ENCODE measurements around the gene STIM1.
"Not testable (repeated sequence)": the region's sequence is repeated elsewhere in the genome, so short reads cannot be mapped to it uniquely, and the experiment has no call there.

STIM1 gene

GRCh38 chr11:3857628-3858027, 2.2 kb downstream of the STIM1 start:
- no peak overlapping the region for H3K27ac ChIP-seq
- no peak for TF ChIP-seq CTCF (conservative IDR thresholded peaks at IDR 0.05)

- TF ChIP-seq CTCF (conservative IDR thresholded peaks at IDR 0.05), result no peak
- H3K27ac ChIP-seq, result no peak overlapping the region
These were observed 4.0 kb downstream of the STIM1 start for GRCh38 chr11:3859373-3859881.

GRCh38 chr11:3860375-3860774, 4.9 kb downstream of the STIM1 start:
- H3K27ac ChIP-seq, result no peak overlapping the region
- no peak for TF ChIP-seq CTCF (conservative IDR thresholded peaks at IDR 0.05)

GRCh38 chr11:3860898-3861393, 5.5 kb downstream of the STIM1 start:
- not testable (repeated sequence) for H3K27ac ChIP-seq

GRCh38 chr11:3861683-3862082, 6.2 kb downstream of the STIM1 start:
- H3K27ac ChIP-seq, result no peak overlapping the region
- no peak for TF ChIP-seq CTCF (conservative IDR thresholded peaks at IDR 0.05)

- no peak overlapping the region for H3K27ac ChIP-seq
- TF ChIP-seq CTCF (conservative IDR thresholded peaks at IDR 0.05), result no peak
These were observed 10.1 kb downstream of the STIM1 start for GRCh38 chr11:3865388-3866193.

- H3K27ac ChIP-seq, result no peak overlapping the region
- TF ChIP-seq CTCF (conservative IDR thresholded peaks at IDR 0.05), result no peak
These were observed 10.7 kb downstream of the STIM1 start for GRCh38 chr11:3866206-3866605.

- TF ChIP-seq CTCF (conservative IDR thresholded peaks at IDR 0.05), result no peak
- no peak overlapping the region for H3K27ac ChIP-seq
These were observed 11.4 kb downstream of the STIM1 start for GRCh38 chr11:3866836-3867208.
